Astrocyte (in vitro differentiated cells and primary cell): ENCODE measurements around the gene ITPR2. TPM values are rescaled to one million over a fixed set of nuclear protein-coding genes. Genes with fewer than 3 reads are reported as not detected.

Experiments used
- DNase-seq: peaks from one replicate; pipeline ENCODE4 v3.0.0-alpha.2; 2010; ENCODE audit warnings: low read depth
- FAIRE-seq: peaks from 2 replicates; lab custom pipeline; 2011; peaks lifted over from hg19 to GRCh38; lab: Jason Lieb, UNC
- H2AFZ ChIP-seq: 2 replicates; pipeline ENCODE4 v1.6.0; 2012; ENCODE audit warnings: low read depth, low read length, inconsistent platforms
- H3K27ac ChIP-seq: 2 replicates; pipeline ENCODE4 v1.5.1; 2011; ENCODE audit warnings: low read depth, low read length, inconsistent platforms
- H3K27me3 ChIP-seq: 2 replicates; pipeline ENCODE4 v1.6.0; 2011; ENCODE audit warnings: low read length, inconsistent platforms; ENCODE audit not compliant: insufficient read depth
- H3K36me3 ChIP-seq: 2 replicates; pipeline ENCODE4 v1.5.1; 2011; ENCODE audit warnings: low read length, inconsistent platforms; ENCODE audit not compliant: insufficient read depth
- H3K4me1 ChIP-seq: 2 replicates; pipeline ENCODE4 v1.5.1; 2011; ENCODE audit warnings: low read length, inconsistent platforms; ENCODE audit not compliant: insufficient read depth
- H3K4me2 ChIP-seq: 2 replicates; pipeline ENCODE4 v1.6.0; 2012; ENCODE audit warnings: low read length, inconsistent platforms
- H3K4me3 ChIP-seq: 2 replicates; pipeline ENCODE4 v1.5.1; 2011; ENCODE audit warnings: low read depth, mild to moderate bottlenecking, low read length, inconsistent platforms; ENCODE audit not compliant: insufficient read depth
- H3K79me2 ChIP-seq: 2 replicates; pipeline ENCODE4 v1.6.0; 2012; ENCODE audit warnings: mild to moderate bottlenecking, low read length, inconsistent platforms; ENCODE audit not compliant: insufficient read depth
- H3K9ac ChIP-seq: 2 replicates; pipeline ENCODE4 v1.6.0; 2012; ENCODE audit warnings: mild to moderate bottlenecking, low read length, inconsistent platforms
- H3K9me3 ChIP-seq: 2 replicates; pipeline ENCODE4 v1.5.1; 2012; ENCODE audit warnings: low read depth, mild to moderate bottlenecking, low read length, inconsistent platforms; ENCODE audit not compliant: insufficient read depth
- H4K20me1 ChIP-seq: 2 replicates; pipeline ENCODE4 v1.6.0; 2012; ENCODE audit warnings: low read length, inconsistent platforms; ENCODE audit not compliant: insufficient read depth
- H3K27ac Mint-ChIP-seq: one replicate; pipeline ENCODE4 v1.8.0; 2021; ENCODE audit warnings: mild to moderate bottlenecking, mixed read lengths; ENCODE audit not compliant: unreplicated experiment
- H3K27me3 Mint-ChIP-seq: one replicate; pipeline ENCODE4 v1.8.0; 2021; ENCODE audit warnings: low read depth, mixed read lengths; ENCODE audit not compliant: unreplicated experiment
- H3K36me3 Mint-ChIP-seq: one replicate; pipeline ENCODE4 v1.8.0; 2021; ENCODE audit warnings: low read depth, mixed read lengths; ENCODE audit not compliant: unreplicated experiment
- H3K4me1 Mint-ChIP-seq: one replicate; pipeline ENCODE4 v1.8.0; 2021; ENCODE audit warnings: low read depth, mixed read lengths; ENCODE audit not compliant: unreplicated experiment
- H3K4me3 Mint-ChIP-seq: one replicate; pipeline ENCODE4 v1.8.0; 2021; ENCODE audit warnings: mild to moderate bottlenecking, moderate library complexity, mixed read lengths; ENCODE audit not compliant: unreplicated experiment
- H3K9me3 Mint-ChIP-seq: one replicate; pipeline ENCODE4 v1.8.0; 2021; ENCODE audit warnings: mild to moderate bottlenecking, mixed read lengths; ENCODE audit not compliant: unreplicated experiment
- CTCF ChIP-seq: IDR thresholded peaks from 2 replicates; pipeline ENCODE4 v1.5.1; 2011; ENCODE audit warnings: low read depth, mild to moderate bottlenecking, inconsistent platforms, low read length, moderate library complexity; ENCODE audit not compliant: insufficient read depth
- EZH2 ChIP-seq: IDR thresholded peaks from 2 replicates; pipeline ENCODE4 v1.6.1; 2012; ENCODE audit warnings: mild to moderate bottlenecking, low read length, inconsistent platforms; ENCODE audit not compliant: insufficient read depth
- total RNA-seq: library from RNA; stranded (reverse); gene quantifications from 2 replicates; pipeline ENCODE4 v1.2.1, GENCODE V29; 2021

ITPR2 gene
- total RNA-seq, 1 donor from 2014 or later, result 24.4 TPM

- peak; percentile 7 for DNase-seq
- H3K9me3 ChIP-seq, result no peaks in the 10 kb centered on the region
- no peak overlapping the region for H3K9ac ChIP-seq
- Mint-ChIP-seq H3K27ac (no peak overlapping the region), H3K36me3 (no peaks in the 10 kb centered on the region), H3K9me3 (no peaks in the 10 kb centered on the region), H3K27me3 (no peaks in the 10 kb centered on the region), H3K4me1 (peaks cover 2% of the 10 kb centered on the region), H3K4me3 (no peak overlapping the region)
- H3K4me3 ChIP-seq, result no peak overlapping the region
- no peaks in the 10 kb centered on the region for H3K27me3 ChIP-seq
- no peaks in the 10 kb centered on the region for H3K79me2 ChIP-seq
- H3K36me3 ChIP-seq, result no peaks in the 10 kb centered on the region
- FAIRE-seq, result no peak
- TF ChIP-seq EZH2 (no peak), CTCF (no peak)
- H4K20me1 ChIP-seq, result no peaks in the 10 kb centered on the region
- H3K27ac ChIP-seq, result no peak overlapping the region
- H3K4me1 ChIP-seq, result peaks cover 4% of the 10 kb centered on the region
- H2AFZ ChIP-seq, result no peak overlapping the region
- no peak overlapping the region for H3K4me2 ChIP-seq
These were observed 233.8 kb downstream of the ITPR2 start for GRCh38 chr12:26599096-26599695.

GRCh38 chr12:26595806-26596205 lies 237.2 kb downstream of the ITPR2 start:
- H3K27ac ChIP-seq, result no peak overlapping the region
- H3K4me1 ChIP-seq, result peaks cover 4% of the 10 kb centered on the region
- H3K9ac ChIP-seq, result no peak overlapping the region
- Mint-ChIP-seq H3K4me3 (no peak overlapping the region), H3K4me1 (peaks cover 2% of the 10 kb centered on the region), H3K9me3 (no peaks in the 10 kb centered on the region), H3K36me3 (no peaks in the 10 kb centered on the region), H3K27ac (no peak overlapping the region), H3K27me3 (no peaks in the 10 kb centered on the region)
- H3K79me2 ChIP-seq, result no peaks in the 10 kb centered on the region
- no peak overlapping the region for H3K4me2 ChIP-seq
- no peaks in the 10 kb centered on the region for H3K9me3 ChIP-seq
- no peaks in the 10 kb centered on the region for H3K36me3 ChIP-seq
- H3K27me3 ChIP-seq, result no peaks in the 10 kb centered on the region
- no peak for FAIRE-seq
- DNase-seq, result peak; percentile 4
- no peak for TF ChIP-seq EZH2
- TF ChIP-seq CTCF, result no peak
- H2AFZ ChIP-seq, result no peak overlapping the region
- no peaks in the 10 kb centered on the region for H4K20me1 ChIP-seq
- H3K4me3 ChIP-seq, result no peak overlapping the region

DNA sequence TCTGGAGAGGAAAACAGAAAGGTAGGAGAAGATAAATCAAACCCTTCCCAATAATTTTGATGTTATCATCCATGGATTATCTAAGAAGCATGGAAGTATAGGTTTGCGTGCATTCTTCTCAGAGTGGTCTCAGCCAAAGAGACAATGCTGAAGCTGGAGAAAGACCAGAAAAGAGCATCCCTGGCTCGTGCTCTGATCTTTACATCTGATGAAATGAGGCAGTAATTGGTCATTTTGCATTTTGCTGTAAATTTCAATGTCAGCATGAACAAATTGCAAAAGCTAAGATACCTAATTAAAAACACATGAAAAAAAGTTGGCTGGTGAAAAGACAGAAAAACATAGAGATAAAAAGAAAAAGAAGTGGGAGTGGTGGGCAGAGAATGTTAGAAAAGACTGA lies 252.4 kb downstream of the ITPR2 start:
- Histone ChIP-seq H3K4me3 (no peak overlapping the region), H3K4me2 (no peak overlapping the region), H2AFZ (no peak overlapping the region), H3K27me3 (no peaks in the 10 kb centered on the region), H3K9me3 (no peaks in the 10 kb centered on the region), H3K9ac (no peak overlapping the region), H3K79me2 (no peaks in the 10 kb centered on the region), H3K27ac (no peak overlapping the region), H3K4me1 (no peaks in the 10 kb centered on the region), H3K36me3 (no peaks in the 10 kb centered on the region), H4K20me1 (no peaks in the 10 kb centered on the region)
- H3K36me3 Mint-ChIP-seq, result peaks cover 5% of the 10 kb centered on the region
- FAIRE-seq (no peak), DNase-seq (no peak)
- no peaks in the 10 kb centered on the region for H3K9me3 Mint-ChIP-seq
- no peak overlapping the region for H3K27ac Mint-ChIP-seq
- no peaks in the 10 kb centered on the region for H3K4me1 Mint-ChIP-seq
- H3K4me3 Mint-ChIP-seq, result no peak overlapping the region
- no peak for TF ChIP-seq CTCF
- TF ChIP-seq EZH2, result no peak
- H3K27me3 Mint-ChIP-seq, result no peaks in the 10 kb centered on the region
